Measurements from ENCODE around the gene IYD.

DNA sequence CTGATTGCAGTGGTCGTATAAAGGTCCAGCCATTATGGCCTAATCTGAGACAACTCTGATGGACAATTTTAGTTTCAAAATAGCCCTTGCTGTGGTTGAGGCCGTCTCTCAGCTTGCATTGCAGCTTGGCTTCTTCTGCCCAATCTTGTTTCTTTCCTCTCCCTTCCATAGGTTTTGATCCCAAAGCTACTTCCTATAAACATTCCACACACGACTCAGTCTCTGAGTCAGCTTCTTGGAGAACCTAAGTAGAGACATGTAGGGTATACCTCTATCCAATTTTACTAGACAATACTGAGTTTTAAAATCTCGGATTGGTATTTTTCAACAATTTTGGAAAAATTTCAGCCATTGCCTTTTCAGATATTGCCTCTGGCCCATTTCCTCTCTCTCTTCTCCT lies 13.4 kb downstream of the IYD start:
- TF ChIP-seq, protein P1, sequence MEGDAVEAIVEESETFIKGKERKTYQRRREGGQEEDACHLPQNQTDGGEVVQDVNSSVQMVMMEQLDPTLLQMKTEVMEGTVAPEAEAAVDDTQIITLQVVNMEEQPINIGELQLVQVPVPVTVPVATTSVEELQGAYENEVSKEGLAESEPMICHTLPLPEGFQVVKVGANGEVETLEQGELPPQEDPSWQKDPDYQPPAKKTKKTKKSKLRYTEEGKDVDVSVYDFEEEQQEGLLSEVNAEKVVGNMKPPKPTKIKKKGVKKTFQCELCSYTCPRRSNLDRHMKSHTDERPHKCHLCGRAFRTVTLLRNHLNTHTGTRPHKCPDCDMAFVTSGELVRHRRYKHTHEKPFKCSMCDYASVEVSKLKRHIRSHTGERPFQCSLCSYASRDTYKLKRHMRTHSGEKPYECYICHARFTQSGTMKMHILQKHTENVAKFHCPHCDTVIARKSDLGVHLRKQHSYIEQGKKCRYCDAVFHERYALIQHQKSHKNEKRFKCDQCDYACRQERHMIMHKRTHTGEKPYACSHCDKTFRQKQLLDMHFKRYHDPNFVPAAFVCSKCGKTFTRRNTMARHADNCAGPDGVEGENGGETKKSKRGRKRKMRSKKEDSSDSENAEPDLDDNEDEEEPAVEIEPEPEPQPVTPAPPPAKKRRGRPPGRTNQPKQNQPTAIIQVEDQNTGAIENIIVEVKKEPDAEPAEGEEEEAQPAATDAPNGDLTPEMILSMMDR (conservative IDR thresholded peaks at IDR 0.05 in 1 of 2, IDR thresholded peaks at IDR 0.05 in 1 of 2; ENCODE audit: low read depth in 1 of 2, low read length in 2 of 2) = no peak
- no peak for TF ChIP-seq EZH2 (IDR thresholded peaks at IDR 0.05; ENCODE audit: low read length, missing control alignments)

Measured in fibroblast of lung (primary cell).